Activated T-cell treated with anti-CD3 and anti-CD28 coated beads, Interleukin-2, amount 50 U/mL, for 72 hours (primary cell): ENCODE data around the gene RELB. TPM values are rescaled to one million over a fixed set of nuclear protein-coding genes. Genes with fewer than 3 reads are reported as not detected.

Experiments used
- ATAC-seq, 2 donors: fragments of 150-1000 bp; cut with Tn5 transposase; replicated peaks in 1 of 2; 2 replicates each; pipeline ENCODE4 v1.10.0; 2021; ENCODE audit warnings: moderate library complexity in 2 of 2, mild to moderate bottlenecking in 1 of 2
- DNase-seq, 2 donors: peaks; one replicate each; pipeline ENCODE4 v3.0.0; 2021 to 2022; ENCODE audit warnings: mixed read lengths in 1 of 2
- H3K27ac Mint-ChIP-seq: one replicate; pipeline ENCODE4 v1.8.0; 2022; ENCODE audit warnings: mild to moderate bottlenecking, moderate library complexity, mixed read lengths
- H3K27me3 Mint-ChIP-seq: one replicate; pipeline ENCODE4 v1.8.0; 2022; ENCODE audit warnings: low read depth, mixed read lengths
- H3K36me3 Mint-ChIP-seq, 2 donors: one replicate each; pipeline ENCODE4 v1.8.0; 2022; ENCODE audit warnings: mixed read lengths in 2 of 2, mild to moderate bottlenecking in 1 of 2; ENCODE audit not compliant: insufficient read depth in 2 of 2
- H3K4me1 Mint-ChIP-seq: one replicate; pipeline ENCODE4 v1.8.0; 2022; ENCODE audit warnings: low read depth, mixed read lengths
- H3K4me3 Mint-ChIP-seq, 2 donors: one replicate each; pipeline ENCODE4 v1.8.0; 2022; ENCODE audit warnings: mild to moderate bottlenecking in 2 of 2, mixed read lengths in 2 of 2, moderate library complexity in 2 of 2
- H3K9me3 Mint-ChIP-seq, 2 donors: one replicate each; pipeline ENCODE4 v1.8.0; 2022; ENCODE audit warnings: mixed read lengths in 2 of 2
- total RNA-seq, 2 donors: library from RNA; stranded (reverse); gene quantifications; one replicate each; pipeline ENCODE4 v1.2.3, GENCODE V29; 2022

The RELB gene
- total RNA-seq, 2 donors from 2014 or later = 142 to 145 TPM

DNA sequence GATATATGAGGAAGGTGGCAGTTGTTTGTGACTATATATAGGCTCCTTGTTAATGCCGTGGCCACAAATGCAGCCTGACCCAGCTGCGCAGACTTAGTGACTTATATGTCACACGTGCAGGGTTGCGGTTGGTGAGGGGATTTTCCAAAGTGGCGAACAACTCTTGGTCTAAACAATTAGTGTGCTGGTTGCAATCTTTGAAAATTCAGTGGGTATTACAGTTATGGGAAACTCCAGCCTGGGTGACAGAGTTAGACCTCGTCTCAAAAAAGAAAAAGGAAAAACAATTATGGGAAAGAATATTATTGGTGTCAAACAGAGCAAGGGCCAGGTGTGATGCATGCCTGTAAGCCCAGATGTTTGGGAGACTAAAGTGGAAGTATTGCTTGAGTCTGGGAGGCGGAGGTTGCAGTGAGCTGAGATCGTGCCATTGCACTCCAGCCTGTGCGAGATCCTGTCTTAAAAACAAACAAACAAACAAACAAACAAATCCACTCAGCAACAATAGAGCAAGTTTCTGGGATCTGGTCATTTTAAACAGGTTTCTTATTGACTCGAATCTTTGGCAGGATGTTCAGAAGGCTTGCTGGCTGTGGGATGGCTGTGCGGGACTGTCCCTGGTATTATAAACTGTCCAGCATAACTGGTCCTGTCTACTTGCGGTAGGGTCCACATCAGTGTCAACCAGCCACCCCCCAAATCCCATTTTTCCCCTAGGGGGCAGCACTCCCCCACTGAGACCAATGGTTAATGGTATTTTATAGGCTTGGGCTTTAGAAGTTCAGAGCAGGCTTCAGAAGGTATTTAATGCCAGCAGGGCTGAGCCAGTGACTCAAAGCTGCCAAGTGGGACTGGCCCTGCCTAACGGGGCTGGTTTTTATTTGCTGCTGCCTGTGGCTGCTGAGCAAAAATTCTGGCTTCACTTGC is 15.4 kb downstream of the RELB start:
- Mint-ChIP-seq H3K4me3 (peak overlapping the region; percentile 34 to 78), H3K36me3 (peaks cover 7 to 18% of the 10 kb centered on the region in 2 donors), H3K27ac (peak overlapping the region; percentile 66), H3K9me3 (no peaks in the 10 kb centered on the region), H3K4me1 (peaks cover 14% of the 10 kb centered on the region), H3K27me3 (no peaks in the 10 kb centered on the region)
- peak; percentile 68 to 77 for DNase-seq
- peak; percentile 85 to 89 for ATAC-seq

DNA sequence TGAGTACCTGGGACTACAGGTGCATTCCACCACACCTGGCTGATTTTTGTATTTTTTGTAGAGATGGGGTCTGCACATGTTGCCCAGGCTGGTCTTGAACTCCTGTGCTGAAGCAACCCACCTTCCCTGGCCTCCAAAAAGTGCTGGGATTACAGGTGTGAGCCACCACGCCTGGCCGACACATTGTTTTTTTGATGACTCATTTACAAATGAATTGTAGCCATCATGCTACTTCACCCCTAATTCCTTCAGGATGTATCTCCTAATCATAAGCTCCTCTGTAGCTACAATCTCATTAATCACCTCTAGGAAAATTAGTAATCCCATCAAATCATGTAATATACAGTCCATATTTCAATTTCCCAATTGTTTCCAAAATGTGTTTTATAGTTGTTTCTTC is 17.9 kb downstream of the RELB start:
- peaks cover 14% of the 10 kb centered on the region for H3K4me1 Mint-ChIP-seq
- peak overlapping the region; percentile 82 for H3K27ac Mint-ChIP-seq
- H3K36me3 Mint-ChIP-seq = peaks cover 6 to 12% of the 10 kb centered on the region in 2 donors
- H3K27me3 Mint-ChIP-seq = no peaks in the 10 kb centered on the region
- ATAC-seq (no peak), DNase-seq (no peak)
- H3K4me3 Mint-ChIP-seq = no peak overlapping the region
- H3K9me3 Mint-ChIP-seq = no peaks in the 10 kb centered on the region

GRCh38 chr19:45020071-45020470 is 18.8 kb downstream of the RELB start:
- no peak overlapping the region for H3K27ac Mint-ChIP-seq
- H3K4me1 Mint-ChIP-seq = peaks cover 14% of the 10 kb centered on the region
- ATAC-seq (no peak), DNase-seq (no peak)
- peaks cover 6 to 12% of the 10 kb centered on the region in 2 donors for H3K36me3 Mint-ChIP-seq
- H3K27me3 Mint-ChIP-seq = no peaks in the 10 kb centered on the region
- H3K9me3 Mint-ChIP-seq = no peaks in the 10 kb centered on the region
- H3K4me3 Mint-ChIP-seq = no peak overlapping the region

GRCh38 chr19:45021971-45022370 is 20.7 kb downstream of the RELB start:
- Mint-ChIP-seq H3K27ac (no peak overlapping the region), H3K36me3 (peaks cover 6 to 16% of the 10 kb centered on the region in 2 donors), H3K27me3 (no peaks in the 10 kb centered on the region), H3K4me3 (no peak overlapping the region), H3K4me1 (peaks cover 3% of the 10 kb centered on the region), H3K9me3 (no peaks in the 10 kb centered on the region)
- DNase-seq (no peak), ATAC-seq (no peak)

DNA sequence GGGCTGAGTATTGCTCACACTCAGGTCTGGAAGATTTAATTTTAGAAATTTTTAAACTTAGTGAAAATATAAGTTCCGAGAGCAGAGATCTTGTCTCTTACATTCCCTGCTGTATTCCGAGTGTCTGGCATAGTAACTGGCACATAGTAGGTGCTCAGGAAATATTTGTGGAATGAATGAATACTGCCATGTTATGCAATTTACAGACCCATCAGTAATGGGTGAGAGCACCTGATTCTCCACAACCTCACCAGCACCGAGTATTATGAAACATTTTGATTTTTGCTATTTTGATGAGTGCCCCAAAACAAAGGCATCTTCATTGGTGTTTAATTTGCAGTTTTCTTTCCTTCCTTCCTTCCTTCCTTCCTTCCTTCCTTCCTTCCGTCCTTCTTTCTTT is 21.8 kb downstream of the RELB start:
- no peak overlapping the region for H3K27ac Mint-ChIP-seq
- no peaks in the 10 kb centered on the region for H3K4me1 Mint-ChIP-seq
- H3K27me3 Mint-ChIP-seq = no peaks in the 10 kb centered on the region
- DNase-seq = no peak
- H3K4me3 Mint-ChIP-seq = no peak overlapping the region
- H3K9me3 Mint-ChIP-seq = no peaks in the 10 kb centered on the region
- ATAC-seq = no peak
- peaks cover 10 to 19% of the 10 kb centered on the region in 2 donors for H3K36me3 Mint-ChIP-seq

- no peak overlapping the region for H3K4me3 Mint-ChIP-seq
- H3K4me1 Mint-ChIP-seq = no peaks in the 10 kb centered on the region
- ATAC-seq = no peak
- no peak for DNase-seq
- H3K27ac Mint-ChIP-seq = no peak overlapping the region
- no peaks in the 10 kb centered on the region for H3K27me3 Mint-ChIP-seq
- peaks cover 9 to 20% of the 10 kb centered on the region in 2 donors for H3K36me3 Mint-ChIP-seq
- H3K9me3 Mint-ChIP-seq = no peaks in the 10 kb centered on the region
These were observed 24.0 kb downstream of the RELB start for GRCh38 chr19:45025264-45025663.

DNA sequence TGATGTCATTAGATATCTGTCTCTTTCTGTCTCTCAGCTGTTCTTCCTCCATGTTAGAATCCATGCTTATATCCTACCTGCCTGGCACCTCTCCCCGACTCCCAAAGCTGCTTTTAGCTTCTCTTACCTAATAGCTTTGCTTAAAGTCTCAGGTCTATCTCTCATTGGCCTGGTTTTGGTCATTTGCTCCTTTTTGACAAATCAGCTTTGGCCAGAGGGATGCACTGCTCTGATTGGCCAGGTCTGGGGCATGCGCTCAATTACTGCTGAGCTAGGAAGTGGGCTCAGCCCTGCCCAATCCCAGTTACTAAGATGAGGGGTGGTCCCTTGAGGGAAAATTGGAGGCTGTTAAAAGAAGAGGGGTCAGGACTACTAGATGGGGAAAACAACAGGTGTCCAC is 26.1 kb downstream of the RELB start:
- Mint-ChIP-seq H3K4me1 (no peaks in the 10 kb centered on the region), H3K27me3 (no peaks in the 10 kb centered on the region), H3K36me3 (peaks cover 13 to 37% of the 10 kb centered on the region in 2 donors), H3K27ac (peak overlapping the region; percentile 22), H3K9me3 (no peaks in the 10 kb centered on the region), H3K4me3 (no peak overlapping the region)
- DNase-seq = no peak
- no peak for ATAC-seq

- H3K4me1 Mint-ChIP-seq = no peaks in the 10 kb centered on the region
- peaks cover 21 to 54% of the 10 kb centered on the region in 2 donors for H3K36me3 Mint-ChIP-seq
- ATAC-seq (no peak), DNase-seq (no peak)
- no peaks in the 10 kb centered on the region for H3K27me3 Mint-ChIP-seq
- no peak overlapping the region for H3K27ac Mint-ChIP-seq
- H3K9me3 Mint-ChIP-seq = no peaks in the 10 kb centered on the region
- no peak overlapping the region for H3K4me3 Mint-ChIP-seq
These were observed 29.6 kb downstream of the RELB start for GRCh38 chr19:45030825-45031224.

DNA sequence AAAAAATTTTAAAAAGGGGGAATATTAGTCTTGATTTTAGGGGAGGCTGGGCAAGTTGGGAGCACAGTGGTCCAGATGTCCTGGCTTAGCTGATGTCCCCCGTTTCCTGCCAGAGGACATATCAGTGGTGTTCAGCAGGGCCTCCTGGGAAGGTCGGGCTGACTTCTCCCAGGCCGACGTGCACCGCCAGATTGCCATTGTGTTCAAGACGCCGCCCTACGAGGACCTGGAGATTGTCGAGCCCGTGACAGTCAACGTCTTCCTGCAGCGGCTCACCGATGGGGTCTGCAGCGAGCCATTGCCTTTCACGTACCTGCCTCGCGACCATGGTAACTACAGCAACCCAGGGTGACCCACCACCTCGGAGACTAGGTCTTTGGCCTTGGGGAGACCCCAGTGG is 31.2 kb downstream of the RELB start:
- Mint-ChIP-seq H3K27ac (peak overlapping the region; percentile 26), H3K9me3 (no peaks in the 10 kb centered on the region), H3K27me3 (no peaks in the 10 kb centered on the region), H3K4me3 (no peak overlapping the region), H3K4me1 (no peaks in the 10 kb centered on the region), H3K36me3 (peaks cover 18 to 52% of the 10 kb centered on the region in 2 donors)
- DNase-seq (no peak), ATAC-seq (no peak)

- H3K27ac Mint-ChIP-seq = no peak overlapping the region
- ATAC-seq (no peak), DNase-seq (no peak)
- H3K27me3 Mint-ChIP-seq = no peaks in the 10 kb centered on the region
- H3K36me3 Mint-ChIP-seq = peaks cover 23 to 43% of the 10 kb centered on the region in 2 donors
- H3K9me3 Mint-ChIP-seq = no peaks in the 10 kb centered on the region
- peaks cover 23% of the 10 kb centered on the region for H3K4me1 Mint-ChIP-seq
- no peak overlapping the region for H3K4me3 Mint-ChIP-seq
These were observed 34.5 kb downstream of the RELB start for GRCh38 chr19:45035755-45036154.

DNA sequence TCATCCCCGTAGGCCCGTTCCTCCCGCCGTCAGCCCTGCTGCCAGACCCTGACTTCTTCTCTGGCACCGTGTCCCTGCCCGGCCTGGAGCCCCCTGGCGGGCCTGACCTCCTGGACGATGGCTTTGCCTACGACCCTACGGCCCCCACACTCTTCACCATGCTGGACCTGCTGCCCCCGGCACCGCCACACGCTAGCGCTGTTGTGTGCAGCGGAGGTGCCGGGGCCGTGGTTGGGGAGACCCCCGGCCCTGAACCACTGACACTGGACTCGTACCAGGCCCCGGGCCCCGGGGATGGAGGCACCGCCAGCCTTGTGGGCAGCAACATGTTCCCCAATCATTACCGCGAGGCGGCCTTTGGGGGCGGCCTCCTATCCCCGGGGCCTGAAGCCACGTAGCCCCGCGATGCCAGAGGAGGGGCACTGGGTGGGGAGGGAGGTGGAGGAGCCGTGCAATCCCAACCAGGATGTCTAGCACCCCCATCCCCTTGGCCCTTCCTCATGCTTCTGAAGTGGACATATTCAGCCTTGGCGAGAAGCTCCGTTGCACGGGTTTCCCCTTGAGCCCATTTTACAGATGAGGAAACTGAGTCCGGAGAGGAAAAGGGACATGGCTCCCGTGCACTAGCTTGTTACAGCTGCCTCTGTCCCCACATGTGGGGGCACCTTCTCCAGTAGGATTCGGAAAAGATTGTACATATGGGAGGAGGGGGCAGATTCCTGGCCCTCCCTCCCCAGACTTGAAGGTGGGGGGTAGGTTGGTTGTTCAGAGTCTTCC is 36.3 kb downstream of the RELB start:
- peak overlapping the region; percentile 71 to 93 for H3K4me3 Mint-ChIP-seq
- no peaks in the 10 kb centered on the region for H3K9me3 Mint-ChIP-seq
- DNase-seq = no peak
- ATAC-seq = no peak
- H3K27me3 Mint-ChIP-seq = no peaks in the 10 kb centered on the region
- H3K4me1 Mint-ChIP-seq = peaks cover 38% of the 10 kb centered on the region
- no peak overlapping the region for H3K27ac Mint-ChIP-seq
- H3K36me3 Mint-ChIP-seq = peaks cover 27 to 38% of the 10 kb centered on the region in 2 donors

DNA sequence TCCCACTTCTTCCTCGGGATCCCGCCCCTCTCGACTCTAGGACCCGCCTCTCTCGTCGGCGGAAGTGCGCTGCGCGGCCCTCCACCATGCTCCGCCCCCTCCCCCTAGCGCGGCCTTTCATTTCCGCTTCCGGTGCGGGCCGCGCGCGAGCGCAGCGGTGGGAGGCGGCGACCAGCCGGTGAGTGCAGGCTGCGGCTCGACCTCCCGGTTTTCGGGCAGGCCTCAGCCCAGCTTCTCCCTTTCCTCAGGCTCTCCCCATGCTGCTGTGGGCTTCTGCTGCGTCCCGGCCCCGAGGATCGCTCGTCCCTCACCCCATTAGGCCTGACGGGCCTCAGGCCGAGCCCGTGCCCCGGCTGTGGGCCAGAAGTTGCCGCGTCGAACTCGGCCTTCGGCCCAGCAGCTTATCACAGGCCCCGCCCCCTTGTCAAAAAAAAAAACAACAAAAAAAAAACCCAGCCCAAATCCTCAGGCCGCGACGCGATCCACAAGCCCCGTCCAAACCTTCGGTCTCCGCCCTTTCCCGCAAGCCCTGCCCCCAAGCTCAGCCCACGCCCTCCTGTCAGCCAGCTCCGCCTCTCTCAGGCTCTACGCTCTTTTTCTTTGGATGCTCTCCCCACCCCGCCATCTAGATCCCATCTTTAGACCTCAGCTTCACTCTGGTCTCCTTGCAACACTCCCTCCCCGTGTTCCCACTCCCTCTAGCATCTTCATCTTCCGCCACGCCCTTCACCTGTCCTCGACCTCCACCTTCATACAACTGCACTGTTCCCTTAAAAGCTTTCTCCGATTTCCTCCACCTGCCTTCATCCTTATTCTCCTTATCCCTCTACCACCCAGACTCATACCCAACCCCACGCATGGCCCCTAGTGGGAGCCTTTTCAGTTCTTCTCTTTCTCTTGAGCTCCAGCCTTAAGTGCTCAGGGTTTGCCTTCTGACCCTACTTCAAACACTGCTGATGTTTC is 37.9 kb downstream of the RELB start, which contains the start of gene CLASRP:
CLASRP (plus strand) TSS at position 115 of the 963 bp plus-strand sequence. CDS start 1,168 bp downstream, outside the sequence.
- Mint-ChIP-seq H3K36me3 (peaks cover 23 to 32% of the 10 kb centered on the region in 2 donors), H3K9me3 (no peaks in the 10 kb centered on the region), H3K27me3 (no peaks in the 10 kb centered on the region), H3K4me3 (peak within 1 kb of the TSS; percentile 93 to 99), H3K27ac (peak within 1 kb of the TSS; percentile 87), H3K4me1 (peaks cover 38% of the 10 kb centered on the region)
- DNase-seq = peak; percentile 91 to 93
- peak; percentile 97 to 98 for ATAC-seq
